Mesothelial cell of epicardium (in vitro differentiated cells): Measurements from ENCODE around the gene KRTAP25-1. TPM values are rescaled to one million over a fixed set of nuclear protein-coding genes. Genes with fewer than 3 reads are reported as not detected.

Experiments
- DNase-seq, 2 experiments: peaks; one replicate each; pipeline ENCODE4 v3.0.0; 2021; ENCODE audit warnings: low spot score in 2 of 2; ENCODE audit not compliant: unreplicated experiment in 2 of 2
- H3K27ac Mint-ChIP-seq: 2 replicates; pipeline ENCODE4 v1.8.0; 2021; ENCODE audit warnings: mixed read lengths
- H3K27me3 Mint-ChIP-seq: 2 replicates; pipeline ENCODE4 v1.8.0; 2021; ENCODE audit warnings: low read depth, mixed read lengths
- H3K36me3 Mint-ChIP-seq: 2 replicates; pipeline ENCODE4 v1.8.0; 2021; ENCODE audit warnings: mixed read lengths
- H3K4me1 Mint-ChIP-seq: 2 replicates; pipeline ENCODE4 v1.8.0; 2021; ENCODE audit warnings: mixed read lengths
- H3K4me3 Mint-ChIP-seq: 2 replicates; pipeline ENCODE4 v1.8.0; 2021; ENCODE audit warnings: mild to moderate bottlenecking, moderate library complexity, mixed read lengths
- H3K9me3 Mint-ChIP-seq: 2 replicates; pipeline ENCODE4 v1.8.0; 2021; ENCODE audit warnings: mixed read lengths
- total RNA-seq: library from RNA; stranded (reverse); gene quantifications from 3 replicates; pipeline ENCODE4 v1.2.1, GENCODE V29; 2021
- TF ChIP-seq, protein P1 (sequence below): fragments of 200-600 bp; sonication (generic); IDR thresholded peaks from one replicate; pipeline ENCODE4 v1.5.0; 2021; ENCODE audit warnings: antibody characterized with exemption; ENCODE audit not compliant: unreplicated experiment

Gene KRTAP25-1
- total RNA-seq, 1 donor from 2014 or later, result not detected

- Mint-ChIP-seq H3K27me3 (no peaks in the 10 kb centered on the region), H3K27ac (no peak overlapping the region), H3K9me3 (peaks cover 13% of the 10 kb centered on the region), H3K4me3 (no peak overlapping the region), H3K4me1 (peaks cover 3% of the 10 kb centered on the region), H3K36me3 (no peaks in the 10 kb centered on the region)
- TF ChIP-seq, protein P1, sequence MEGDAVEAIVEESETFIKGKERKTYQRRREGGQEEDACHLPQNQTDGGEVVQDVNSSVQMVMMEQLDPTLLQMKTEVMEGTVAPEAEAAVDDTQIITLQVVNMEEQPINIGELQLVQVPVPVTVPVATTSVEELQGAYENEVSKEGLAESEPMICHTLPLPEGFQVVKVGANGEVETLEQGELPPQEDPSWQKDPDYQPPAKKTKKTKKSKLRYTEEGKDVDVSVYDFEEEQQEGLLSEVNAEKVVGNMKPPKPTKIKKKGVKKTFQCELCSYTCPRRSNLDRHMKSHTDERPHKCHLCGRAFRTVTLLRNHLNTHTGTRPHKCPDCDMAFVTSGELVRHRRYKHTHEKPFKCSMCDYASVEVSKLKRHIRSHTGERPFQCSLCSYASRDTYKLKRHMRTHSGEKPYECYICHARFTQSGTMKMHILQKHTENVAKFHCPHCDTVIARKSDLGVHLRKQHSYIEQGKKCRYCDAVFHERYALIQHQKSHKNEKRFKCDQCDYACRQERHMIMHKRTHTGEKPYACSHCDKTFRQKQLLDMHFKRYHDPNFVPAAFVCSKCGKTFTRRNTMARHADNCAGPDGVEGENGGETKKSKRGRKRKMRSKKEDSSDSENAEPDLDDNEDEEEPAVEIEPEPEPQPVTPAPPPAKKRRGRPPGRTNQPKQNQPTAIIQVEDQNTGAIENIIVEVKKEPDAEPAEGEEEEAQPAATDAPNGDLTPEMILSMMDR, result no peak
- DNase-seq, result no peak
Measured at GRCh38 chr21:30305136-30305535, 15.8 kb upstream of the KRTAP25-1 start.

- Mint-ChIP-seq H3K4me3 (no peak within 1 kb of the TSS), H3K36me3 (no peaks in the 10 kb centered on the region), H3K27ac (no peak within 1 kb of the TSS), H3K4me1 (peaks cover 4% of the 10 kb centered on the region), H3K9me3 (peaks cover 5% of the 10 kb centered on the region), H3K27me3 (peaks cover 2% of the 10 kb centered on the region)
- TF ChIP-seq, protein P1, result no peak
- DNase-seq, result no peak
Measured at GRCh38 chr21:30282850-30283249, 6.5 kb downstream of the KRTAP25-1 start, which contains the start of gene KRTAP24-1. KRTAP24-1 (minus strand) TSS chr21:30282950; CDS start chr21:30282932, 18 bp downstream.

DNA sequence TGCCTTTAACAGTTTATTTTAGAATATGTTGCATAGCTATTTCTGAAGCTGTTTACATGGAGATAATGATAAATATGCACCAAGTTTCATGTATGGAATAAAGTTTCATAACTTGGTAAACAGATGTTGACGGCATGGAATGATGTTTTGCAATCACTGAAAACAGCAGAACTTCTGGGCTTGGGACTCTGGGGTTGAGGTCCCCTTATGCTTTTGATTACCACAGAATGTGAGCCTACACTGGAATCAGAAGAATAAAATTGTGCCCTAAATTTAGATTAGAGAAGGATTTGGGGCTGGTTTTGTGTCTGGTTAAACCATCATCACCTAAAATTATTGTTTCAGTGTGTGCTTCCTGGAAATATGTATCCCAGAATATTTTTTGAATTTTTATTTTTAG lies 17.7 kb downstream of the KRTAP25-1 start:
- TF ChIP-seq, protein P1, result no peak
- H3K4me3 Mint-ChIP-seq, result no peak overlapping the region
- peaks cover 20% of the 10 kb centered on the region for H3K9me3 Mint-ChIP-seq
- DNase-seq, result no peak
- no peak overlapping the region for H3K27ac Mint-ChIP-seq
- no peaks in the 10 kb centered on the region for H3K27me3 Mint-ChIP-seq
- H3K4me1 Mint-ChIP-seq, result peaks cover 42% of the 10 kb centered on the region
- no peaks in the 10 kb centered on the region for H3K36me3 Mint-ChIP-seq

GRCh38 chr21:30271156-30271555 lies 18.2 kb downstream of the KRTAP25-1 start:
- peaks cover 24% of the 10 kb centered on the region for H3K9me3 Mint-ChIP-seq
- no peak for DNase-seq
- H3K36me3 Mint-ChIP-seq, result no peaks in the 10 kb centered on the region
- H3K4me3 Mint-ChIP-seq, result no peak overlapping the region
- TF ChIP-seq, protein P1, result no peak
- H3K27ac Mint-ChIP-seq, result no peak overlapping the region
- no peaks in the 10 kb centered on the region for H3K27me3 Mint-ChIP-seq
- peaks cover 42% of the 10 kb centered on the region for H3K4me1 Mint-ChIP-seq

GRCh38 chr21:30269803-30270530 lies 19.3 kb downstream of the KRTAP25-1 start:
- Mint-ChIP-seq H3K9me3 (peaks cover 32% of the 10 kb centered on the region), H3K36me3 (peaks cover 4% of the 10 kb centered on the region), H3K4me3 (no peak overlapping the region), H3K4me1 (peaks cover 41% of the 10 kb centered on the region), H3K27ac (peak overlapping the region; percentile 1), H3K27me3 (no peaks in the 10 kb centered on the region)
- TF ChIP-seq, protein P1, result no peak
- no peak for DNase-seq
